ENCODE results near the gene RPRD2.

- no peak for TF ChIP-seq CTCF (conservative IDR thresholded peaks at IDR 0.05 in 1 of 2, IDR thresholded peaks at IDR 0.05 in 1 of 2; ENCODE audit: extremely low read depth in 1 of 2, insufficient read depth in 1 of 2, low read depth in 1 of 2, low read length in 2 of 2)
- TF ChIP-seq EZH2 (IDR thresholded peaks at IDR 0.05; ENCODE audit: borderline replicate concordance, low read length) = no peak
These were observed 144.2 kb downstream of the RPRD2 start, which contains the start of gene ECM1 for GRCh38 chr1:150507912-150508864.

Data from mammary epithelial cell (primary cell).